Neural cell (in vitro differentiated cells): ENCODE results near the gene HTRA2.

ENCODE experiments used
- CTCF ChIP-seq: fragments of 450-650 bp; IDR thresholded peaks from 2 replicates; pipeline ENCODE4 v1.5.1; 2014; ENCODE audit warnings: antibody characterized with exemption, mild to moderate bottlenecking, moderate library complexity; ENCODE audit not compliant: poor library complexity, severe bottlenecking
- EP300 ChIP-seq: fragments of 450-650 bp; conservative IDR thresholded peaks from 2 replicates; pipeline ENCODE4 v1.6.1; 2014; ENCODE audit warnings: antibody characterized with exemption, mild to moderate bottlenecking, moderate library complexity; ENCODE audit not compliant: poor library complexity, severe bottlenecking
- EZH2 ChIP-seq: fragments of 200-600, 300-800 bp; shearing (Covaris generic), sonication (generic); IDR thresholded peaks from 2 replicates; pipeline ENCODE4 v1.6.1; 2014; ENCODE audit warnings: antibody characterized with exemption, low read length, borderline replicate concordance, mild to moderate bottlenecking; ENCODE audit not compliant: insufficient read depth, poor library complexity, severe bottlenecking
- MXI1 ChIP-seq: fragments of 450-650 bp; conservative IDR thresholded peaks from 2 replicates; pipeline ENCODE4 v1.6.1; 2014; ENCODE audit warnings: antibody characterized with exemption, mild to moderate bottlenecking; ENCODE audit not compliant: poor library complexity, severe bottlenecking
- POLR2AphosphoS5 ChIP-seq: IDR thresholded peaks from 2 replicates; pipeline ENCODE4 v1.6.1; 2012
- RAD21 ChIP-seq: fragments of 450-650 bp; conservative IDR thresholded peaks from 2 replicates; pipeline ENCODE4 v1.6.1; 2014; ENCODE audit warnings: antibody characterized with exemption, mild to moderate bottlenecking, moderate library complexity
- REST ChIP-seq: IDR thresholded peaks from 2 replicates; pipeline ENCODE4 v1.6.1; 2012; ENCODE audit warnings: borderline replicate concordance
- SMC3 ChIP-seq: fragments of 450-650 bp; conservative IDR thresholded peaks from 2 replicates; pipeline ENCODE4 v1.6.1; 2014; ENCODE audit warnings: antibody characterized with exemption, mild to moderate bottlenecking, moderate library complexity; ENCODE audit not compliant: poor library complexity
- TAF1 ChIP-seq: IDR thresholded peaks from 2 replicates; pipeline ENCODE4 v1.6.1; 2012; ENCODE audit warnings: low read depth

DNA sequence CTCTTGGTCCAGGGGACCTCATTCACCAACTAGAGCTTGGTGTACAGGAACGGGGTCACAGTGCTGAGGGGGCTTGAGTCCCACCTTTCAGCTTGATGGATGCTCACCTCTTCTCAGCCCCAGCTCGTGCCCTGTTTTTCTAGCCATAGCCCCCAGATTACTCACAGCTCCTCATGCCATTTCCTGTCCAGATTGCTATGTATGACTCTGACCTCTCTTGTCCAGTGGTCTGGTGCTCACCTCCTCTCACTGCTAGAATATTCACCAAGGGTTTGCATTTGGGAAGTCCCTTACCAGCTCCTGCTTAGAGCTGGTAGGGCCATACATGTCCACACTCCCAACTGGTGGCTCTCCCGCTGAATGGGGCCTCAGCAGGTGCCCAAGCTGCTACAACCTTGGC is 36.2 kb upstream of the HTRA2 start:
- TF ChIP-seq RAD21 (no peak), EZH2 (no peak), CTCF (no peak), POLR2AphosphoS5 (no peak), TAF1 (no peak), REST (no peak), EP300 (no peak), MXI1 (no peak), SMC3 (no peak)
